Measurements from ENCODE around the gene CLDN5. TPM values are rescaled to one million over a fixed set of nuclear protein-coding genes. Genes with fewer than 3 reads are reported as not detected.

The CLDN5 gene
- total and polyA plus RNA-seq, 5 donors: 4.1 to 23.9 (median 12.2) TPM

DNA sequence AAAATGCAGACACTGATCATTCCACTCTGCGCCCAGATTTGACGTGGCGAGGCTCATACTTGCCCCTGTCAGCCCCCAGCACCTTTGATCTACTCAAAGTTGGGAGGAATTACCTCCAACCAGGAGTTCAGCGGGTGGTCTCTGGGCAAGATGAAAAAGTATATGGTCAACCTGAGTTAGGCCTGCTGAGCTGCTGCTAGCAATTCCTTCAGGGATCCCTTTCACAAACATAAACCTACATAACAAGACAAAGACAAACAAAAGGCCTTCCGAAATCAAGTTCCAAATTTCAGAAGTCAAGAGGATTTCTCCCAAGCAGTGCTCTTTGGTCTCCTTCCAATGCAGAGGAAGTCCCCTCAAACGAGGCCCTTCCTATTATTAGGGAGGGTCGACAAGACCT is 20.8 kb downstream of the CLDN5 start:
- Histone ChIP-seq H3K4me1 (ENCODE audit: control insufficient read depth, insufficient read depth, low read length) (no peaks in the 10 kb centered on the region), H3K4me3 (ENCODE audit: low read length) (no peak overlapping the region), H3K9me3 (ENCODE audit: control insufficient read depth, low read length) (no peaks in the 10 kb centered on the region), H3K27ac (ENCODE audit: low read length) (no peak overlapping the region), H3K27me3 (ENCODE audit: control insufficient read depth, insufficient read depth) (no peaks in the 10 kb centered on the region)
- ATAC-seq (no peak), DNase-seq (no peak)
- 84% methylated on average over 7 of the region's 7 CpGs for WGBS
- intact Hi-C loops (cut with DNase I): no loop called here

DNA sequence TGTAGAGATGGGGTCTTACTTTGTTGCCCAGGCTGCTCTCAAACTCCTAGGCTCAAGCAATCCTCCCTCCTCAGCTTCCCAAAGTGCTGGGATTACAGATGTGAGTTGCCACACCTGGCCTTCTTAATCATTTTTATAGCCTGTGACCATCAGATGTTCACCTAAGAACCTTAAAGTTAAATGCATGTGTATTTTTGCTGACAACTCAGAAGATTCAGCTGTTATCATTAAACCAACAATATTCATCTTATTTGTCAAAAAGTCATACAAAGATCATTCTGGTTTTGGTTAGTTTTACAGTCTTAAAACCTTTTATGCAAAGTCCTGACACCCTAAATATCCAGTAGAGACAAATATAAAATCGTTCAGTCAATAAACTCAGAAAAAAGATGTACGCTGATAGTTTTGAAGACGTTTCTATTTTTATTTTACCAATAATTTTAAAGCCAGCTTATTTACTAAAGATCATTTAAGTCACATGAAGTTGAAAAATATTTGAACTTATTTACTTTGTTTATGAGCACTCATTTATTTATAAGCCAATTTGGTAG is 22.2 kb downstream of the CLDN5 start:
- 92% methylated on average over 3 of the region's 3 CpGs for WGBS
- H3K27ac ChIP-seq (ENCODE audit: low read length): no peak overlapping the region
- no peaks in the 10 kb centered on the region for H3K4me1 ChIP-seq (ENCODE audit: control insufficient read depth, insufficient read depth, low read length)
- intact Hi-C loops (cut with DNase I): no loop called here
- DNase-seq (no peak), ATAC-seq (no peak)
- no peaks in the 10 kb centered on the region for H3K9me3 ChIP-seq (ENCODE audit: control insufficient read depth, low read length)
- H3K4me3 ChIP-seq (ENCODE audit: low read length): no peak overlapping the region
- no peaks in the 10 kb centered on the region for H3K27me3 ChIP-seq (ENCODE audit: control insufficient read depth, insufficient read depth)

DNA sequence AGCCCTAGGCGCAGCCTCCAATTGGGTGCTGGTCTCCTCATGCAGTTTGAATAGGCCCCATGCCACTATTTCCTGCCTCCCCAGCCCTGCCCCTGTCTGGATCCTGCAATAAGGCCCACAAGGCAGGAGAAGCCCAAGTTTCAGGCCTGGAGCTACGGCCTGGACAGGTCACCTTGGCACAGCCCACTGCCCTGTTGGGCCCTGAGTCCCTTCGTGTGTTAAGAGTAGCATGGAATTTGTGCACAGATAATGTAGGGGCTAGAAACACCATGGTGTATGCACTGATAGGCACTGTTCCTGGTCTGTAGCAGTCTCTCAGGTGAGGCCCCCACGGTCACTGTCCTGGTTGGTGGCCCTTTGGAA is 24.3 kb downstream of the CLDN5 start:
- H3K27ac ChIP-seq (ENCODE audit: low read length): no peak overlapping the region
- no peak overlapping the region for H3K4me3 ChIP-seq (ENCODE audit: low read length)
- no peaks in the 10 kb centered on the region for H3K27me3 ChIP-seq (ENCODE audit: control insufficient read depth, insufficient read depth)
- no peaks in the 10 kb centered on the region for H3K9me3 ChIP-seq (ENCODE audit: control insufficient read depth, low read length)
- intact Hi-C loops (cut with DNase I): loop anchor here in 3 of 4 donors (5.0 to 10.0 kb wide), 3 partner anchors 95 to 135 kb away; no protein-coding TSS in a partner anchor
- DNase-seq (no peak), ATAC-seq (no peak)
- 96% methylated on average over 4 of the region's 4 CpGs for WGBS
- H3K4me1 ChIP-seq (ENCODE audit: control insufficient read depth, insufficient read depth, low read length): no peaks in the 10 kb centered on the region

DNA sequence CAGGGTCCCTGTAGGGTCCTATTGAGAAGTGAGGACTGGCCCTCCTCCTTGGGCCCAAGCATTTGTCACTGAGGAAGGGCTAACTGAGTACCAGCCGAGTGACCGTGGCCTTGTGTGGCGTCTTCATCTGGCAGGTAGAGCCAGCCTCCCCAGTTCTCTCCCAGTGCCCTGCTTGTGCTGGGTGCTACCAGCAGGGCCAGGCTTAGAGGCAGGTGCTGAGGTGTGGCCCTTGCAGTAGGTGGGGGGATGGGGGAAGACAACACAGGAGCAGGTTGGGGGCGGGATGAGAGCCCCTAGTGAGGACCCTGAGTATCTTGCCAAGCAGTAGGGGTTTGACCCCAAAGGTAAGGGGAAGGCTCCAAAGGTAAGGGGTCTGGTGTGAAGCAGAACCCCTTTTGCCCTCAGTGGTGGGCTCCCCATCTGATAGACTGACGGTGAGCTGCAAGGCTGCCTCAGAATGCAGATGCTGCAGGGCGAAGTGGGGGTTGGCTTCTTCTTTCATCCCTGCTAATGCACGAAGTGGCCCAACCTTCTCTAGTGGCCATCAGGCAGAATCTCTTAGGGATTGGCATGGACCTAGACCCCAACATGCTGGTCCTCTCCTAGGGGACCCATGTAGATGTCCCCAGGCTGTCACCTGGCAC is 24.9 kb downstream of the CLDN5 start:
- Histone ChIP-seq H3K27me3 (ENCODE audit: control insufficient read depth, insufficient read depth) (no peaks in the 10 kb centered on the region), H3K27ac (ENCODE audit: low read length) (no peak overlapping the region), H3K4me3 (ENCODE audit: low read length) (no peak overlapping the region), H3K4me1 (ENCODE audit: control insufficient read depth, insufficient read depth, low read length) (no peaks in the 10 kb centered on the region), H3K9me3 (ENCODE audit: control insufficient read depth, low read length) (no peaks in the 10 kb centered on the region)
- WGBS: 97% methylated on average over 7 of the region's 7 CpGs
- ATAC-seq (no peak), DNase-seq (no peak)
- intact Hi-C loops (cut with DNase I): loop anchor here in 3 of 4 donors (5.0 to 10.0 kb wide), 3 partner anchors 95 to 135 kb away; no protein-coding TSS in a partner anchor

DNA sequence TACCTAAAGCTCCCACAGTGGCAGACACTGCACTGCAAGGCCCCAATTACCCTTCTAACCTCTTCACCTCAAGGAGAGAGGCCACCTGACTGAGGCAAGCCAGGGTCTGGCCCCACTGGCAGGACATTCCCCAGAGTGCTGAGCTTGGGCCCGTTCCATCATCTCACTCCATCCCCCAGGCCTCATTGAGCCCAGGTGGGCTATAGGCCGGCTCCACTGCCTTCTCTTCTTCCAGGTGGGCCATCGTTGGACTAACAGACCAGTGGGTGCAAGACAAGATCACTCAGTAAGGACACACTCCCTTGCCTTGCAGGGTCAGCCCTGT is 25.4 kb downstream of the CLDN5 start:
- no peaks in the 10 kb centered on the region for H3K27me3 ChIP-seq (ENCODE audit: control insufficient read depth, insufficient read depth)
- DNase-seq: no peak
- WGBS: 95% methylated on average over 3 of the region's 3 CpGs
- no peaks in the 10 kb centered on the region for H3K9me3 ChIP-seq (ENCODE audit: control insufficient read depth, low read length)
- no peak overlapping the region for H3K27ac ChIP-seq (ENCODE audit: low read length)
- no peaks in the 10 kb centered on the region for H3K4me1 ChIP-seq (ENCODE audit: control insufficient read depth, insufficient read depth, low read length)
- intact Hi-C loops (cut with DNase I): loop anchor here in 3 of 4 donors (5.0 to 10.0 kb wide), 3 partner anchors 96 to 136 kb away; no protein-coding TSS in a partner anchor
- no peak overlapping the region for H3K4me3 ChIP-seq (ENCODE audit: low read length)
- no peak for ATAC-seq

DNA sequence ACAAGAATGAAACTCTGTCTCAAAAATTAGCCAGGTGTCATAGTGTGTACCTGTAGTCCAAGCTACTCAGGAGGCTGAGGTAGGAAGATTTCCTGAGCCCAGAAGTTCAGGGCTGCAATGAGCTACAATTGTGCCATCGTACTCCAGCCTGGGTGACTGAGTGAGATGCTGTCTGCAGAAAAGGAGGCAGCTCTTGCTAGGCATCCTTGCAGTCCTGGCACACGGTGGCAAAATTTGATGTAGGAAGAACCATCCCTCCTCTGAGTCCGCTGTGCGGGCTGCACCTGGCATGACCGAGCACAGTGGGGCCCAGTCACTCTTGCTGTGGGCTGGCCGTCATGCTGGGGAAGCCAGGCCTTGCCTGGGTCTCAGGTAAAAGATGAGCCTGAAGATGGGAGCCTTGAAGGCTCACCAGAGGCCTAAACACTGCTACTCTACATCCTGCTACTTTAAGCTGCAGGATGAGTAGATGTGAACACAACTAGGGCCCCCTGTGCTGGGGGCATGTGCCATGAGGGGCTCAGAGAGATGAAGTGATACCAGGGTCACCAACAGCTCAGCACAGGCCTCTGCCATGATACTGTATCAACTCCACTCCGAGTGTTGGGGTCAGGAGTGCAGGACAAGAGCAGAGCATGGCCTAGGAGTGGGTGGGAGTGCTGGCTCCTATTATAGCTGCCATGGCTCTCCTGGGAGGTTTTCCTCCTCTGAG is 25.9 kb downstream of the CLDN5 start:
- ATAC-seq: no peak
- WGBS: 96% methylated on average over 7 of the region's 7 CpGs
- intact Hi-C loops (cut with DNase I): loop anchor here in 3 of 4 donors (5.0 to 10.0 kb wide), 3 partner anchors 96 to 136 kb away; no protein-coding TSS in a partner anchor

DNA sequence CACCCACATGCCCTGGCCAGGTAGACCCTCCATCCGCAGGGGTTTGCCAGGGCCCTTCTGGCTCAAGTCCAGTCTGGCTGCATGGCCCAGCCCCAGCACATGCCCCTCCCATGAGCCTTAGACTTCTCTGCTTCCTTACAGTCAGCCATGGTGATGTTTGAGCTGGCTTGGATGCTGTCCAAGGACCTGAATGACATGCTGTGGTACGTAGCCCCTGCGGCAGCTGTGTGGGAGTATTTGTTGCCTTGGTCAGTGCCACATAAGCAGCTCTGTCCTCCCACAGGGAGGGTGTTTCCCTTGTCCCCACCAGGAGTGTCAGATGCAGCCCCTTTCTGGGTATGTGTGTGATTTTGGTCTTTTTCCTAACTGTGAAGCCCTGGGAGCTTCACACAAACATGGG is 27.0 kb downstream of the CLDN5 start:
- 42% methylated on average over 3 of the region's 3 CpGs for WGBS
- Histone ChIP-seq H3K27ac (ENCODE audit: low read length) (no peak overlapping the region), H3K9me3 (ENCODE audit: control insufficient read depth, low read length) (no peaks in the 10 kb centered on the region), H3K27me3 (ENCODE audit: control insufficient read depth, insufficient read depth) (no peaks in the 10 kb centered on the region), H3K4me3 (ENCODE audit: low read length) (no peak overlapping the region), H3K4me1 (ENCODE audit: control insufficient read depth, insufficient read depth, low read length) (no peaks in the 10 kb centered on the region)
- ATAC-seq: peak in 1 of 2 donors; percentile 11
- intact Hi-C loops (cut with DNase I): loop anchor here in 3 of 4 donors (5.0 to 10.0 kb wide), 3 partner anchors 98 to 138 kb away; no protein-coding TSS in a partner anchor
- no peak for DNase-seq

More for the DNA sequence above, 25.9 kb downstream of the CLDN5 start:
- no peaks in the 10 kb centered on the region for H3K9me3 ChIP-seq (ENCODE audit: control insufficient read depth, low read length)
- H3K4me1 ChIP-seq (ENCODE audit: control insufficient read depth, insufficient read depth, low read length): no peaks in the 10 kb centered on the region
- H3K27me3 ChIP-seq (ENCODE audit: control insufficient read depth, insufficient read depth): no peaks in the 10 kb centered on the region
- DNase-seq: no peak
- H3K4me3 ChIP-seq (ENCODE audit: low read length): no peak overlapping the region
- no peak overlapping the region for H3K27ac ChIP-seq (ENCODE audit: low read length)

DNA sequence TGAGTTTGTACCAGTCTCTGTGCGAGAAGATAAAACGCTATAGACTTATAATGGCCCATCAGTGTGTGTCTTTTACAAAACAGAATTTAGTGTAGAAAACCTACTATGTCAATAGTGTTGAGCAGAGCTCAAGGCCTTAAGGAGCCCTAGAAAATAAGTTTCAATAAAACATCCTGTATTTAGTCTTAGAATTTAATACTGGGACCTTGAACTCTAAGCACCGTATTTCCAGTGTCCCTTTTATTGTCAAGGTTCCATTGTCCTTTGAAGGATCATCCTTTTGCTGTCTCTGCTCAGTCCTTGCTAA is 27.9 kb downstream of the CLDN5 start:
- intact Hi-C loops (cut with DNase I): loop anchor here in 3 of 4 donors (5.0 to 10.0 kb wide), 3 partner anchors 99 to 139 kb away; no protein-coding TSS in a partner anchor
- Histone ChIP-seq H3K27me3 (ENCODE audit: control insufficient read depth, insufficient read depth) (no peaks in the 10 kb centered on the region), H3K27ac (ENCODE audit: low read length) (no peak overlapping the region), H3K4me3 (ENCODE audit: low read length) (no peak overlapping the region), H3K4me1 (ENCODE audit: control insufficient read depth, insufficient read depth, low read length) (no peaks in the 10 kb centered on the region), H3K9me3 (ENCODE audit: control insufficient read depth, low read length) (no peaks in the 10 kb centered on the region)
- ATAC-seq: no peak
- no peak for DNase-seq
- 94% methylated on average over 3 of the region's 3 CpGs for whole genome bisulfite sequencing

DNA sequence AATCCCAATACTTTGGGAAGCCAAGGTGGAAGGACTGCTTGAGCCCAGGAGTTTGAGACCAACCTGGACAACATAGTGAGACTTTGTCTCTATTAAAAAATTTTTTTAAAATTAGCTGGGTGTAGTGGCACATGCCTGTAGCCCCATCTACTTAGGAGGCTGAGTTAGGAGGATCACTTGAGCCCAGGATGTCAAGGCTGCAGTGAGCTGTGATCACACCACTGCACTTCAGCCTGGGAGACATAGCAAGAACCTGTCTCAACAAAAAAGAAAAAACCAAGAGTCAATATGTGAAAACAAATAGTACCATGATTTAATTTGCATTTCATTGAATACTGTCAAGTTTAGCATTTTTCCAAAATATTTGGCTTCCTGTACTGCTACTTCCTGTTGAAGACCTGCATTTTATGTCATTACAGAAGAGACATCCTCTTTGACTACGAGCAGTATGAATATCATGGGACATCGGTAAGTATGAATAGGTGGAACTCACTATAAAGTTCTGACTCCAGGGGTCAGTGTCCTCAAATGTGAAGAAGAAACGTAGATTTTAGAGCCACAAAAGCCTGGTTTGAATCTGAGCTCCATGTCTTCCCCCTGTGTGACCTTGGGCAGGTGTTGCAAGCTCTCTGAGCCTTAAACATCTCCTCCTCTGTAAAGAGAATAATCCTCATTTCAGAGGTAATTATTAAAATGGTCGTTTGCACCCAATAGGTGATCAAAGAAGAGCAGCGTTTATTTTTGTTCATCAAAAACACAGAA is 28.5 kb downstream of the CLDN5 start:
- Histone ChIP-seq H3K27me3 (ENCODE audit: control insufficient read depth, insufficient read depth) (no peaks in the 10 kb centered on the region), H3K4me3 (ENCODE audit: low read length) (no peak overlapping the region), H3K27ac (ENCODE audit: low read length) (no peak overlapping the region), H3K4me1 (ENCODE audit: control insufficient read depth, insufficient read depth, low read length) (no peaks in the 10 kb centered on the region), H3K9me3 (ENCODE audit: control insufficient read depth, low read length) (no peaks in the 10 kb centered on the region)
- DNase-seq (no peak), ATAC-seq (no peak)
- intact Hi-C loops (cut with DNase I): loop anchor here in 3 of 4 donors (5.0 to 10.0 kb wide), 3 partner anchors 99 to 139 kb away; no protein-coding TSS in a partner anchor
- WGBS: 66% methylated on average over 5 of the region's 5 CpGs

DNA sequence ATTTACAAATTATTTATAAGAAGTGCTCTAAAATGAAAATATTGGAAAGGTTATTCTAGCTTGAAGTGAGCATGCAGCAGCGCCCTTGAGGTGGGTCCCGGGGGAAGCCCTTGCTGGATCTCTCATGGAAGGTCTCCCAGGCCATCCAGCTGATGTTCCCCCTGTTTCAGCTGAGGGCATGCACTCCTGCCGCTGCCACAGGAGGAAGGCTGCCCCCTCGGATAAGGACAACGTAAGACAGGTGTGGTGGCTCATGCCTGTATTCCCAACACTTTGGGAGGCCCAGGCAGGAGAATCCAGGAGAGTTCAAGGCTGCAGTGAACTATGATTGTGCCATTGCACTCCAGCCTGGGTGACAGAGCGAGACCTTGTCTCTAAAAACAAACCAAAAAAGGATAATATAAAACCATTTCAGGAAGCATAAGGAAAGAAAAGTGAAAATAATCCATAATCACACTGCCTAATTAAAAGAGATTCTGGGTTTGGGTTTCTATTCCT is 29.5 kb downstream of the CLDN5 start:
- intact Hi-C loops (cut with DNase I): loop anchor here (5.0 to 10.0 kb wide), 3 partner anchors 100 to 140 kb away; no protein-coding TSS in a partner anchor
- Histone ChIP-seq H3K9me3 (ENCODE audit: control insufficient read depth, low read length) (no peaks in the 10 kb centered on the region), H3K4me1 (ENCODE audit: control insufficient read depth, insufficient read depth, low read length) (no peaks in the 10 kb centered on the region), H3K27me3 (ENCODE audit: control insufficient read depth, insufficient read depth) (no peaks in the 10 kb centered on the region), H3K4me3 (ENCODE audit: low read length) (no peak overlapping the region), H3K27ac (ENCODE audit: low read length) (no peak overlapping the region)
- DNase-seq: no peak
- WGBS: 95% methylated on average over 6 of the region's 6 CpGs
- no peak for ATAC-seq

Measured in right cardiac atrium (tissue), 5 donors.